ENCODE results near the gene GOLGA8M.
"Not testable (repeated sequence)": the region's sequence is repeated elsewhere in the genome, so short reads cannot be mapped to it uniquely, and the experiment has no call there.

GOLGA8M gene

DNA sequence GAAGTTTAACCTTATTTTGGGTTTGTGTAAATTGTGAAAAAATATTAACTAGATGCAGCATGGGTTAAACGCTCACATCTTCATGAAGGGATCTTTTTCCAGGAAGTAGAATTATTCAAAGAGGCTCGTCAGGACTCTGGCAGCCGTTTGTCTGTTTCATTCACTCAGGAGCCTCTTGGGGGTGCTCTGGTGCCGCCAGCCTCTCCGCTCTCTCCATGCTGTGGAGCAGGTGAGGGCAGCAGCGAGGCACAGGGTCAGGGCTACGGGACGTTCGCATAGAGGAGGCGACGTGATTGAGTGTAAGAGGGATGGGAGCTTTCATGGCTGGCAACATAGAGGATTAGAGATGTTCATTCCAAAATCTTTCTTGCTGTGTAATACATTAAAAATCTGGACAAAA, 48.5 kb downstream of the GOLGA8M start:
- not testable (repeated sequence) for DNase-seq (ENCODE audit: low read depth in 2 of 2)

DNA sequence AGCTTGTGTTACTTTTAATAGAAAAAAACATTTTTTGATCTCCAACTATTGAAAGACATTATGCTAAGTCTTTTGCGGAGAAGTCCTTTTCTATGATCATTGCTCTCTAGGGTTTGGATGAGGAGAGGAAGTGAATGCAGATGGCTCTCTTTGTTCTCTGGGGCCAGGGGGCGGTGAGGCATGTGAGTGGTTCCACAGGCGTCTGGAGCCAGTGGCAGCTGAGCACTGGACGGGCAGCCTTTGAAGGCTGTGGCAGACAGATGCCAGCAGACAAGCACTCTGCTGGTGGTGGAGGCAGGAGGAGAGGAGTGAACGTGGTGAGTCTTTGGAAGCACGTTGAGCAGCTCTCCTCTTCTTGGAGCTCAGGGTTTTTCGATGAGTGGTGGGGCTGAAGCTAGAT, 51.5 kb downstream of the GOLGA8M start:
- DNase-seq (ENCODE audit: low read depth in 2 of 2), result not testable (repeated sequence)

DNA sequence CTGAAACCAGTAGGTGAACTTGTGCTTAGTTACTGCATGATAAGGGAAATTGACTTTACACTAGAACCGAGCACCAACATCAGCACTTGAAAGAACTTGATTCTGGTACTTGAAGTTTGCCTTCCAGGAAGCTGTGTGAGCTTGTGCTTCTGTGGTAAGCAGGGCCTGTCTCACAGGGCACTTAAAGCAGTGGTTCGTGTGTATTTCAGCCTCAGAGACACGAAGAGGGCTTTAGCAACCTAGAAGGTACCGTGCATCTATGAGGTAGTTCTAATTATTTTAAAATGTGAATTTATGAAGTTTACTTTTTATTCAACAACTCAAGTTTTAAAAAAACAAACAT, 56.2 kb downstream of the GOLGA8M start:
- DNase-seq (ENCODE audit: low read depth in 2 of 2), result not testable (repeated sequence)

DNA sequence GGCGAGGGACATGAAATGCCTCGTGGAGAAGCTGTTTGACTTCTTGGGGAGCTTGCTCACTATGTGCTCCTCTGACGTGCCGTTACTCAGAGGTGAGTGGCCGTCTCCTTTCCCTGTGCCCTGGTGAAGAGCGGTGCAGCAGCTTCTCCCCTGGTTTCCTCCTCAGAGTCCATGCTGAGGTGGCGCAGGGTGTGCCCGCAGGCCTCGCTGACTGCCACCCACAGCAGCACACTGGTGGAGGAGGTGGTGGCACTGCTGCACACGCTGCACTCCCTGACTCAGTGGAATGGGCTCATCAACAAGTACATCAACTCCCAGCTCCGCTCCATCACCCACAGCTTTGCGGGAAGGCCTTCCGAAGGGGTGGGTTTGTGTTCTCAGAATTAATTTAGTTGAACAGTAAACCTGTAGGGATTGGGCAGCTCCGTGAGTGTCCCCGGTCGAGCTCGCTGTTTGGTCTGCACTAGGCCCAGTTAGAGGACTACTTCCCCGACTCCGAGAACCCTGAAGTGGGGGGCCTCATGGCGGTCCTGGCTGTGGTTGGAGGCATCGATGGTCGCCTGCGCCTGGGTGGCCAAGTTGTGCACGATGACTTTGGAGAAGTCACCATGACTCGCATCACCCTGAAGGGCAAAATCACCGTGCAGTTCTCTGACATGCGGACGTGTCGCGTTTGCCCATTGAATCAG, 56.7 kb downstream of the GOLGA8M start:
- DNase-seq (ENCODE audit: low read depth in 2 of 2), result not testable (repeated sequence)

DNA sequence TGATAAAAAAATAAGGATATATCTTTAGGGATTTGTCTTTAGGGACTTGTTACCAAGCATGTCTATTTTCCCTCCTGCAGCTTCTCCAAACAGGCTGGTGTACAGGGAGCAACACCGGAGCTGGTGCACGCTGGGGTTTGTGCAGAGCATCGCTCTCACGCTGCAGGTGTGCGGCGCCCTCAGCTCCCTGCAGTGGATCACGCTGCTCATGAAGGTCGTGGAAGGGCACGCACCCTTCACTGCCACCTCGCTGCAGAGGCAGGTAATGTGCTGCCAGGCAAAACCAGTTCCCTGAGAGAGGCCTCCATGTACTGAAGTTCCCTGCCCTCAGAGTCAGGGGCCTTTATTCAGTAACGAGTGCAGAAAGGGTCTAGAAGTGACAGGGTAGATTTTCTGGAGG, 58.0 kb downstream of the GOLGA8M start:
- not testable (repeated sequence) for DNase-seq (ENCODE audit: low read depth in 2 of 2)

DNA sequence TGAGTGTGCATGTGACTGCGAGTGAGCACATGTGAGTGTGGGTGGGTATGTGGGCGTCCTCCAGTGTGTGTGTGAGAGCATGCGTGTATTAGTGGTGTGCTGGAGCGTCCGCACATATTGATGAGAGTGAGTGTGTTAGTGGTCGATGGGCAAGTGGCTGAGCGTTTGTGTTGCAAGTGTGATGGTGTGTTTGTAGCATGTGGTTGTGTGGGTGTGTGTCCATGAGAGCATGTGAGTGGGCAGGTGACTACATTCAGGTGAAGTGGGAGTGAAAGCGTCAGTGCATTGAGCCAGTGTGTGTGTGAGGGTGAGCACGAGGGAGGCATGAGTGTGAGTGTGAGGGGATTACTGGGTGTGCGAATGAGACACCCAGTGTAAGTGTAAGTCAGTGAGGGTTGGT, 59.7 kb downstream of the GOLGA8M start:
- DNase-seq (ENCODE audit: low read depth in 2 of 2), result not testable (repeated sequence)
